CD8-positive, alpha-beta memory T cell (primary cell): ENCODE measurements around the gene ZNF691. TPM values are rescaled to one million over a fixed set of nuclear protein-coding genes. Genes with fewer than 3 reads are reported as not detected.
"Not testable (repeated sequence)": the region's sequence is repeated elsewhere in the genome, so short reads cannot be mapped to it uniquely, and the experiment has no call there.

Experiments used
- CTCF ChIA-PET: fragments of 350-600 bp; sonication (Branson Sonifier 250); formaldehyde crosslinking; loops from one replicate; lab custom pipeline; 2021; ENCODE audit warnings: antibody characterized with exemption; lab: Charles Lee
- POLR2A ChIA-PET: fragments of 350-600 bp; sonication (Branson Sonifier 250); formaldehyde crosslinking; loops from one replicate; lab custom pipeline; 2021; ENCODE audit warnings: antibody characterized with exemption; lab: Charles Lee
- DNase-seq, 5 donors: peaks; one replicate each; pipeline versions ENCODE4 v3.0.0 to v3.0.0-alpha.2; 2020 to 2022; ENCODE audit warnings: mixed read lengths in 1 of 5
- H3K27ac ChIP-seq: one replicate; pipeline ENCODE4 v1.7.0; 2013; ENCODE audit warnings: low read depth, mild to moderate bottlenecking, low read length, moderate library complexity
- H3K27me3 ChIP-seq: 2 replicates; pipeline ENCODE4 v1.7.0; 2013; ENCODE audit warnings: low read length, mild to moderate bottlenecking; ENCODE audit not compliant: insufficient read depth, poor library complexity, severe bottlenecking
- H3K36me3 ChIP-seq: 2 replicates; pipeline ENCODE4 v1.7.0; 2013; ENCODE audit warnings: mild to moderate bottlenecking, low read length, moderate library complexity; ENCODE audit not compliant: insufficient read depth
- H3K4me1 ChIP-seq: 2 replicates; pipeline ENCODE4 v1.7.0; 2013; ENCODE audit warnings: mild to moderate bottlenecking, low read length, moderate library complexity; ENCODE audit not compliant: insufficient read depth
- H3K4me3 ChIP-seq: 2 replicates; pipeline ENCODE4 v1.7.0; 2013; ENCODE audit warnings: mild to moderate bottlenecking, low read length
- H3K9me3 ChIP-seq: 2 replicates; pipeline ENCODE4 v1.7.0; 2013; ENCODE audit warnings: mild to moderate bottlenecking, low read length
- H3K27ac Mint-ChIP-seq, 8 donors: one replicate each; pipeline ENCODE4 v1.8.0; 2020 to 2021; ENCODE audit warnings: mixed read lengths in 8 of 8, mild to moderate bottlenecking in 6 of 8, inconsistent platforms in 3 of 8, moderate library complexity in 3 of 8
- H3K27me3 Mint-ChIP-seq, 2 donors: one replicate each; pipeline ENCODE4 v1.8.0; 2020 to 2021; ENCODE audit warnings: mixed read lengths in 2 of 2, mild to moderate bottlenecking in 1 of 2, moderate library complexity in 1 of 2
- H3K36me3 Mint-ChIP-seq, 3 donors: one replicate each; pipeline ENCODE4 v1.8.0; 2020 to 2021; ENCODE audit warnings: mixed read lengths in 3 of 3, inconsistent platforms in 1 of 3, mild to moderate bottlenecking in 1 of 3
- H3K4me1 Mint-ChIP-seq, 3 donors: one replicate each; pipeline ENCODE4 v1.8.0; 2020 to 2021; ENCODE audit warnings: mixed read lengths in 3 of 3, inconsistent platforms in 1 of 3, mild to moderate bottlenecking in 1 of 3
- H3K4me3 Mint-ChIP-seq, 7 donors: one replicate each; pipeline ENCODE4 v1.8.0; 2020 to 2021; ENCODE audit warnings: mixed read lengths in 7 of 7, mild to moderate bottlenecking in 6 of 7, moderate library complexity in 4 of 7, inconsistent platforms in 2 of 7
- H3K9me3 Mint-ChIP-seq, 5 donors: one replicate each; pipeline ENCODE4 v1.8.0; 2020 to 2022; ENCODE audit warnings: mixed read lengths in 5 of 5, mild to moderate bottlenecking in 3 of 5, moderate library complexity in 2 of 5, inconsistent platforms in 1 of 5
- polyA plus RNA-seq: library from polyadenylated mRNA; unstranded; fragments of 300-500 nt; fragmentation: Illumina TruSeq; gene quantifications from one replicate; pipeline ENCODE4 v1.2.3, GENCODE V29; 2021
- total RNA-seq, 2 experiments: library from RNA; stranded (reverse); gene quantifications; one replicate each; pipeline ENCODE4 v1.2.3, GENCODE V29; 2021

The ZNF691 gene
- total and polyA plus RNA-seq, 3 experiments from 2014 or later = 9.5 to 10.8 (median 10.8) TPM

GRCh38 chr1:42814815-42815214 is 31.6 kb upstream of the ZNF691 start:
- POLR2A ChIA-PET = not testable (repeated sequence)

GRCh38 chr1:42815941-42816584 is 30.4 kb upstream of the ZNF691 start:
- H3K36me3 Mint-ChIP-seq = peaks cover 0 to 13% (median 5%) of the 10 kb centered on the region in 3 donors
- peak overlapping the region; percentile 78 to 91 (median 85) for H3K4me3 Mint-ChIP-seq
- CTCF ChIA-PET = interaction anchor here (1.0 to 2.8 kb wide), 3 partner anchors 31 to 482 kb away, joined by 3 to 14 read pairs (median 3); partner anchors contain the start of genes P3H1 and ZNF691
- Histone ChIP-seq H3K27ac (peak overlapping the region; percentile 76), H3K4me3 (peak overlapping the region; percentile 60), H3K36me3 (peaks cover 3% of the 10 kb centered on the region), H3K9me3 (no peaks in the 10 kb centered on the region), H3K27me3 (no peaks in the 10 kb centered on the region), H3K4me1 (peaks cover 10% of the 10 kb centered on the region)
- H3K4me1 Mint-ChIP-seq = peaks cover 18 to 29% (median 26%) of the 10 kb centered on the region in 3 donors
- H3K27me3 Mint-ChIP-seq = no peaks in the 10 kb centered on the region
- peak in 3 of 5 donors; percentile 2 to 28 (median 3) for DNase-seq
- POLR2A ChIA-PET = interaction anchor here (1.2 to 3.6 kb wide), 3 partner anchors 31 to 158 kb away, joined by 3 to 30 read pairs (median 7); partner anchors contain the start of genes C1orf50, P3H1, PPIH and ZNF691
- peak overlapping the region; percentile 84 to 98 (median 94) for H3K27ac Mint-ChIP-seq
- no peaks in the 10 kb centered on the region for H3K9me3 Mint-ChIP-seq

More at GRCh38 chr1:42814815-42815214, 31.6 kb upstream of the ZNF691 start:
- Mint-ChIP-seq H3K4me3 (peak overlapping the region in 1 of 7 donors; percentile 65), H3K36me3 (peaks cover 0 to 18% (median 3%) of the 10 kb centered on the region in 3 donors), H3K27ac (peak overlapping the region in 1 of 8 donors; percentile 42), H3K4me1 (peaks cover 18 to 28% (median 26%) of the 10 kb centered on the region in 3 donors)
- H3K27me3 ChIP-seq, H3K27me3 Mint-ChIP-seq, H3K9me3 ChIP-seq, H3K9me3 Mint-ChIP-seq, H3K36me3 ChIP-seq, DNase-seq, CTCF ChIA-PET, H3K4me3 ChIP-seq, H3K27ac ChIP-seq: not testable (repeated sequence)
- peaks cover 10% of the 10 kb centered on the region for H3K4me1 ChIP-seq

GRCh38 chr1:42816585-42817439 is 29.6 kb upstream of the ZNF691 start, which contains the start of the genes ERMAP and SVBP:
ERMAP (plus strand) TSS chr1:42817122; CDS start chr1:42830449, 13,327 bp downstream.
SVBP (minus strand) TSS chr1:42817397; CDS start chr1:42816544, 853 bp downstream.
- POLR2A ChIA-PET = interaction anchor here (1.2 to 3.6 kb wide), 3 partner anchors 30 to 159 kb away, joined by 3 to 30 read pairs (median 7); partner anchors contain the start of genes C1orf50, P3H1, PPIH and ZNF691
- H3K27me3 ChIP-seq = no peaks in the 10 kb centered on the region
- peaks cover 18 to 29% (median 23%) of the 10 kb centered on the region in 3 donors for H3K4me1 Mint-ChIP-seq

GRCh38 chr1:42817440-42817767 is 29.0 kb upstream of the ZNF691 start:
- H3K36me3 Mint-ChIP-seq = peaks cover 0 to 10% (median 5%) of the 10 kb centered on the region in 3 donors
- no peaks in the 10 kb centered on the region for H3K27me3 Mint-ChIP-seq

More at GRCh38 chr1:42816585-42817439, 29.6 kb upstream of the ZNF691 start, which contains the start of the genes ERMAP and SVBP:
- no peaks in the 10 kb centered on the region for H3K36me3 ChIP-seq
- Mint-ChIP-seq H3K27ac (peak within 1 kb of the TSS; percentile 84 to 98 (median 94)), H3K4me3 (peak within 1 kb of the TSS; percentile 78 to 91 (median 85)), H3K36me3 (peaks cover 0 to 10% (median 5%) of the 10 kb centered on the region in 3 donors), H3K27me3 (no peaks in the 10 kb centered on the region), H3K9me3 (no peaks in the 10 kb centered on the region)
- peak within 1 kb of the TSS; percentile 76 for H3K27ac ChIP-seq
- CTCF ChIA-PET = interaction anchor here (1.1 to 2.8 kb wide), 2 partner anchors 30 to 50 kb away, joined by 3 to 14 read pairs; partner anchors contain the start of genes P3H1 and ZNF691
- H3K4me3 ChIP-seq = peak within 1 kb of the TSS; percentile 60
- H3K4me1 ChIP-seq = peaks cover 10% of the 10 kb centered on the region
- no peaks in the 10 kb centered on the region for H3K9me3 ChIP-seq
- peak; percentile 91 to 95 (median 92) for DNase-seq

GRCh38 chr1:42817976-42818375 is 28.4 kb upstream of the ZNF691 start:
- POLR2A ChIA-PET = interaction anchor here (1.5 to 3.6 kb wide), 2 partner anchors 51 to 160 kb away, joined by 3 to 30 read pairs; partner anchors contain the start of genes C1orf50, P3H1 and PPIH
- no peaks in the 10 kb centered on the region for H3K27me3 ChIP-seq
- no peak overlapping the region for H3K4me3 ChIP-seq
- H3K4me1 ChIP-seq = peaks cover 10% of the 10 kb centered on the region
- DNase-seq = no peak
- peak overlapping the region in 4 of 8 donors; percentile 7 to 78 (median 60) for H3K27ac Mint-ChIP-seq
- no peaks in the 10 kb centered on the region for H3K36me3 ChIP-seq
- H3K9me3 ChIP-seq = no peaks in the 10 kb centered on the region
- H3K36me3 Mint-ChIP-seq = peaks cover 0 to 9% (median 5%) of the 10 kb centered on the region in 3 donors
- no peak overlapping the region for H3K27ac ChIP-seq
- H3K4me1 Mint-ChIP-seq = peaks cover 18 to 29% (median 23%) of the 10 kb centered on the region in 3 donors
- CTCF ChIA-PET = interaction anchor here (2.8 kb wide), 1 partner anchor 29 kb away, joined by 14 read pairs; the partner anchor contains the start of gene ZNF691
- H3K4me3 Mint-ChIP-seq = peak overlapping the region; percentile 15 to 88 (median 83)
- H3K27me3 Mint-ChIP-seq = no peaks in the 10 kb centered on the region
- no peaks in the 10 kb centered on the region for H3K9me3 Mint-ChIP-seq

More at GRCh38 chr1:42817440-42817767, 29.0 kb upstream of the ZNF691 start:
- Histone ChIP-seq H3K9me3 (no peaks in the 10 kb centered on the region), H3K4me1 (peaks cover 10% of the 10 kb centered on the region), H3K27me3 (no peaks in the 10 kb centered on the region), H3K27ac (no peak overlapping the region), H3K36me3 (no peaks in the 10 kb centered on the region), H3K4me3 (peak overlapping the region; percentile 59)
- Mint-ChIP-seq H3K4me3 (peak overlapping the region; percentile 72 to 91 (median 84)), H3K9me3 (no peaks in the 10 kb centered on the region), H3K27ac (peak overlapping the region in 6 of 8 donors; percentile 24 to 78 (median 62)), H3K4me1 (peaks cover 18 to 29% (median 23%) of the 10 kb centered on the region in 3 donors)
- DNase-seq = no peak
- CTCF ChIA-PET = interaction anchor here (2.8 kb wide), 1 partner anchor 29 kb away, joined by 14 read pairs; the partner anchor contains the start of gene ZNF691
- POLR2A ChIA-PET = interaction anchor here (1.5 to 3.6 kb wide), 2 partner anchors 51 to 159 kb away, joined by 3 to 30 read pairs; partner anchors contain the start of genes C1orf50, P3H1 and PPIH

- H3K9me3 Mint-ChIP-seq = no peaks in the 10 kb centered on the region
- POLR2A ChIA-PET = interaction anchor here (1.4 kb wide), 1 partner anchor 25 kb away, joined by 5 read pairs; the partner anchor contains the start of gene ZNF691
- no peak for DNase-seq
- no peak overlapping the region for H3K27ac ChIP-seq
- peak overlapping the region in 3 of 8 donors; percentile 25 to 83 (median 59) for H3K27ac Mint-ChIP-seq
- no peaks in the 10 kb centered on the region for H3K9me3 ChIP-seq
- peaks cover 16 to 22% (median 19%) of the 10 kb centered on the region in 3 donors for H3K4me1 Mint-ChIP-seq
- peaks cover 8% of the 10 kb centered on the region for H3K4me1 ChIP-seq
- CTCF ChIA-PET = interaction anchor here (1.8 kb wide), 1 partner anchor 25 kb away, joined by 6 read pairs; the partner anchor contains the start of gene ZNF691
- H3K4me3 ChIP-seq = no peak overlapping the region
- H3K27me3 ChIP-seq = no peaks in the 10 kb centered on the region
- H3K36me3 ChIP-seq = no peaks in the 10 kb centered on the region
- H3K27me3 Mint-ChIP-seq = no peaks in the 10 kb centered on the region
- no peak overlapping the region for H3K4me3 Mint-ChIP-seq
- H3K36me3 Mint-ChIP-seq = peaks cover 0 to 3% (median 2%) of the 10 kb centered on the region in 3 donors
These were observed 25.6 kb upstream of the ZNF691 start for GRCh38 chr1:42820813-42821212.

GRCh38 chr1:42821690-42822089 is 24.7 kb upstream of the ZNF691 start:
- peaks cover 8 to 14% (median 10%) of the 10 kb centered on the region in 3 donors for H3K4me1 Mint-ChIP-seq
- no peaks in the 10 kb centered on the region for H3K9me3 Mint-ChIP-seq
- no peak overlapping the region for H3K4me3 Mint-ChIP-seq
- no peak overlapping the region for H3K4me3 ChIP-seq
- no peaks in the 10 kb centered on the region for H3K27me3 Mint-ChIP-seq
- H3K27ac ChIP-seq = no peak overlapping the region
- POLR2A ChIA-PET = interaction anchor here (1.4 kb wide), 1 partner anchor 24 kb away, joined by 5 read pairs; the partner anchor contains the start of gene ZNF691
- no peaks in the 10 kb centered on the region for H3K4me1 ChIP-seq
- H3K36me3 ChIP-seq = no peaks in the 10 kb centered on the region
- H3K27me3 ChIP-seq = no peaks in the 10 kb centered on the region
- DNase-seq = no peak
- CTCF ChIA-PET = interaction anchor here (1.8 kb wide), 1 partner anchor 25 kb away, joined by 6 read pairs; the partner anchor contains the start of gene ZNF691
- H3K36me3 Mint-ChIP-seq = peaks cover 0 to 3% (median 0%) of the 10 kb centered on the region in 3 donors
- H3K9me3 ChIP-seq = no peaks in the 10 kb centered on the region
- no peak overlapping the region for H3K27ac Mint-ChIP-seq
